ENCODE results near the gene PEBP1.
A peak's percentile ranks its signal among the peaks of the same experiment; 100 is the strongest.

The PEBP1 gene

GRCh38 chr12:118102609-118103008 is 33.3 kb upstream of the PEBP1 start:
- H3K27ac ChIP-seq, result peak overlapping the region; percentile 85
- TF ChIP-seq CTCF (IDR thresholded peaks at IDR 0.05) (no peak), ZFX (IDR thresholded peaks at IDR 0.05; ENCODE audit: borderline replicate concordance) (no peak)

- peak overlapping the region; percentile 85 for H3K27ac ChIP-seq
- TF ChIP-seq ZFX (IDR thresholded peaks at IDR 0.05; ENCODE audit: borderline replicate concordance) (no peak), CTCF (IDR thresholded peaks at IDR 0.05) (no peak)
These were observed 32.7 kb upstream of the PEBP1 start for GRCh38 chr12:118103201-118103600.

GRCh38 chr12:118103601-118104382 is 32.1 kb upstream of the PEBP1 start, which contains the start of gene VSIG10:
Gene VSIG10 (minus strand): TSS chr12:118104011. CDS start chr12:118103671, 340 bp downstream.
- peak within 1 kb of the TSS; percentile 85 for H3K27ac ChIP-seq
- TF ChIP-seq ZFX (IDR thresholded peaks at IDR 0.05; ENCODE audit: borderline replicate concordance) (no peak), CTCF (IDR thresholded peaks at IDR 0.05) (peak; percentile 5; the same call in 1 of the 2 replicates)

GRCh38 chr12:118107011-118107410 is 28.9 kb upstream of the PEBP1 start:
- H3K27ac ChIP-seq, result no peak overlapping the region; the same call in 1 of the 2 replicates
- TF ChIP-seq CTCF (IDR thresholded peaks at IDR 0.05), result no peak
- TF ChIP-seq ZFX (IDR thresholded peaks at IDR 0.05; ENCODE audit: borderline replicate concordance), result no peak

- no peak for TF ChIP-seq ZFX (IDR thresholded peaks at IDR 0.05; ENCODE audit: borderline replicate concordance)
- TF ChIP-seq CTCF (IDR thresholded peaks at IDR 0.05), result no peak
- no peak overlapping the region for H3K27ac ChIP-seq
These were observed 28.2 kb upstream of the PEBP1 start for GRCh38 chr12:118107694-118108093.

- no peak overlapping the region for H3K27ac ChIP-seq
- TF ChIP-seq CTCF (IDR thresholded peaks at IDR 0.05) (no peak), ZFX (IDR thresholded peaks at IDR 0.05; ENCODE audit: borderline replicate concordance) (no peak)
These were observed 26.8 kb upstream of the PEBP1 start for GRCh38 chr12:118109088-118109487.

GRCh38 chr12:118119449-118119879 is 16.5 kb upstream of the PEBP1 start:
- TF ChIP-seq CTCF (IDR thresholded peaks at IDR 0.05) (peak; percentile 17; the same call in 1 of the 2 replicates), ZFX (IDR thresholded peaks at IDR 0.05; ENCODE audit: borderline replicate concordance) (no peak)
- H3K27ac ChIP-seq, result no peak overlapping the region
